Measurements from ENCODE around the gene P2RY12.

GRCh38 chr3:151316267-151316991 is 68.1 kb downstream of the P2RY12 start, which contains the start of gene GPR87:
- TF ChIP-seq PBX3 (CRISPR knock-in tag; IDR thresholded peaks at IDR 0.05) (no peak), ZNF121 (tag by site-specific recombination; IDR thresholded peaks at IDR 0.05) (no peak), CTCF (tag by site-specific recombination; IDR thresholded peaks at IDR 0.05) (no peak)

Data from HEK293 (cell line).